ENCODE measurements around the gene PLTP.

PLTP gene

DNA sequence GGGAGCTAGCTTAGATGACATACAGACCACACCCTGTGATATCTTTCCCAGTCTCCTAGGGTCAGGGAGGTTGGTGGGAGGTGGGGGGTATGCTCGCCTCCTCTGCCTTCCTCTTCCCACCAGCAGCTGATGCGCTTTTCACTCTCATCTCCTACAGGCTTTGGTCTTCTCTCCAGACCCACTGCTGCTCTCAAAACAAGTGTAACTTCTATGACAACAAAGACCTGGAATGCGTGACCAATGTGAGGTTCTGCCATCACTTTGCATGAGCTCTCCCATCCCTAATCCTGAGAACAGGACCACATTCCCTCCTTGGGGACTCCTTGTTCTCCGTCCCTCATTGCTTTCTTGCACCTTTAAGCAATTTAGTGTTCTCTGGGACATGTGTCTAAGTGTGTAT, 18.1 kb downstream of the PLTP start:
- no peak for TF ChIP-seq FOXP2 (optimal IDR thresholded peaks at IDR 0.05; ENCODE audit: borderline replicate concordance, extremely low read depth, extremely low read length, insufficient read depth)
- TF ChIP-seq POLR2AphosphoS5 (IDR thresholded peaks at IDR 0.05; ENCODE audit: low read depth, low read length), result no peak
- no peak for TF ChIP-seq SIN3A (IDR thresholded peaks at IDR 0.05; ENCODE audit: borderline replicate concordance, insufficient read depth, low read length)
- no peak for TF ChIP-seq TAF1 (IDR thresholded peaks at IDR 0.05; ENCODE audit: borderline replicate concordance, insufficient read depth, low read length)
- TF ChIP-seq, protein P1, sequence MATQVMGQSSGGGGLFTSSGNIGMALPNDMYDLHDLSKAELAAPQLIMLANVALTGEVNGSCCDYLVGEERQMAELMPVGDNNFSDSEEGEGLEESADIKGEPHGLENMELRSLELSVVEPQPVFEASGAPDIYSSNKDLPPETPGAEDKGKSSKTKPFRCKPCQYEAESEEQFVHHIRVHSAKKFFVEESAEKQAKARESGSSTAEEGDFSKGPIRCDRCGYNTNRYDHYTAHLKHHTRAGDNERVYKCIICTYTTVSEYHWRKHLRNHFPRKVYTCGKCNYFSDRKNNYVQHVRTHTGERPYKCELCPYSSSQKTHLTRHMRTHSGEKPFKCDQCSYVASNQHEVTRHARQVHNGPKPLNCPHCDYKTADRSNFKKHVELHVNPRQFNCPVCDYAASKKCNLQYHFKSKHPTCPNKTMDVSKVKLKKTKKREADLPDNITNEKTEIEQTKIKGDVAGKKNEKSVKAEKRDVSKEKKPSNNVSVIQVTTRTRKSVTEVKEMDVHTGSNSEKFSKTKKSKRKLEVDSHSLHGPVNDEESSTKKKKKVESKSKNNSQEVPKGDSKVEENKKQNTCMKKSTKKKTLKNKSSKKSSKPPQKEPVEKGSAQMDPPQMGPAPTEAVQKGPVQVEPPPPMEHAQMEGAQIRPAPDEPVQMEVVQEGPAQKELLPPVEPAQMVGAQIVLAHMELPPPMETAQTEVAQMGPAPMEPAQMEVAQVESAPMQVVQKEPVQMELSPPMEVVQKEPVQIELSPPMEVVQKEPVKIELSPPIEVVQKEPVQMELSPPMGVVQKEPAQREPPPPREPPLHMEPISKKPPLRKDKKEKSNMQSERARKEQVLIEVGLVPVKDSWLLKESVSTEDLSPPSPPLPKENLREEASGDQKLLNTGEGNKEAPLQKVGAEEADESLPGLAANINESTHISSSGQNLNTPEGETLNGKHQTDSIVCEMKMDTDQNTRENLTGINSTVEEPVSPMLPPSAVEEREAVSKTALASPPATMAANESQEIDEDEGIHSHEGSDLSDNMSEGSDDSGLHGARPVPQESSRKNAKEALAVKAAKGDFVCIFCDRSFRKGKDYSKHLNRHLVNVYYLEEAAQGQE (IDR thresholded peaks at IDR 0.05; ENCODE audit: insufficient read depth in 1 of 2, low read depth in 2 of 2, low read length in 2 of 2), result no peak

DNA sequence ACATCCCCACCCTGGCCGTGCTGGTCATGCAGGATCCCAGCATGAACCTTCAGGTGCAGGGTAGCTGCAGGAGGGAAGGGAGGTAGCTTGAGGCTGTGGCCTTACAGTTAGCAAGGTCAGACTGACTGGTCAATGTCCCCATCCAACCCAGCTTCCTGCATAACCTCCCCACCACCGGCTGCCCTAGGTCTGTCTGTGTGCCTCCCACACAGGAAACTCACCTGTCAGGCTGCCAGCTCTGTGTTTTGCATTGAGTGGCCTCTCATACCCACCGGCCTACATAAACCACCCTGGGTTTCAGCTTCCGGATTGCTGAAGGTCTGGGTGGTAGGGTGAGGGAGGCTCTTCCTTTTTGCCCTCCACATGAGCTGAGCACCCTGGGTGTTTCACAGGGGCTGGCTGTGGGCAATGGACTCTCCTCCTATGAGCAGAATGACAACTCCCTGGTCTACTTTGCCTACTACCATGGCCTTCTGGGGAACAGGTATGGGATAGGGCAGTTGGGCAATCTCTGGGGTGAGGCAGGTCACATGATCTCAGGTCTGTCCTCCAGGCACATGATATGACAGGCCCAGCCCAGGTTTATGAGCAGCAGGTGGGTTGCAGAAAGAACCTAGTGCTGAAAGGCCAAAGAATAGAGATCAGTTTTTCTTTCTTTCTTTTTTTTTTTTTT, 19.0 kb downstream of the PLTP start:
- TF ChIP-seq TAF1 (IDR thresholded peaks at IDR 0.05; ENCODE audit: borderline replicate concordance, insufficient read depth, low read length) (no peak), SIN3A (IDR thresholded peaks at IDR 0.05; ENCODE audit: borderline replicate concordance, insufficient read depth, low read length) (no peak), POLR2AphosphoS5 (IDR thresholded peaks at IDR 0.05; ENCODE audit: low read depth, low read length) (no peak), FOXP2 (optimal IDR thresholded peaks at IDR 0.05; ENCODE audit: borderline replicate concordance, extremely low read depth, extremely low read length, insufficient read depth) (no peak)
- TF ChIP-seq, protein P1 (IDR thresholded peaks at IDR 0.05; ENCODE audit: insufficient read depth in 1 of 2, low read depth in 2 of 2, low read length in 2 of 2), result no peak

DNA sequence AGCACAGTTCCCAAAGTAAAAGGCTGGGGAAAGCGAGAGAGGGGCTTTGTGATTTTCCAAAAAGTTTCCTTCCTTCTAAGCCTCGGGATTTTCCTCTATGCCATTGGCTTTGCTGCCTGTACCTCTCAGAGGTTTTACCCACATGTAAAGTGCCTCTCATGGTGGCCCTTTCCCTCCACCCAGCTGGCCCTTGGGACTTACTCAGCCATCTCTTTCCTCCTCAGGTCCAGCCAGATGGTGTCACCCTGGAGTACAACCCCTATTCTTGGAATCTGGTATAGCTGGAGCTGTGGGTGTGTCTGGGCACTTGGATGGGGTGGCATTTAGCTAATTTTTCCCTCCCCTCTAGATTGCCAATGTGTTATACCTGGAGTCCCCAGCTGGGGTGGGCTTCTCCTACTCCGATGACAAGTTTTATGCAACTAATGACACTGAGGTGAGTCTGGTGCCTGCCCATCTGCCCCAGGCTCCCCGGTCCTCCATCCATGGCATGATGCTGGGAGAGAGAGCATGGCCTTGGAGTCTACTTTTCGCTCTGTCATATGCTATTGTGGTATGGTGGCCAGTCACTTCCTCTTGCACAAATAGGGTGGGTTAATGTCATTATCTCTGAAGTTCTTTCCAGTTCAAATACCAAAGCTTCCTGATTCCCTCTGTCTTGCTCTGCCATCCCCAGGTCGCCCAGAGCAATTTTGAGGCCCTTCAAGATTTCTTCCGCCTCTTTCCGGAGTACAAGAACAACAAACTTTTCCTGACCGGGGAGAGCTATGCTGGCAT, 19.7 kb downstream of the PLTP start:
- TF ChIP-seq, protein P1 (IDR thresholded peaks at IDR 0.05; ENCODE audit: insufficient read depth in 1 of 2, low read depth in 2 of 2, low read length in 2 of 2), result no peak
- TF ChIP-seq POLR2AphosphoS5 (IDR thresholded peaks at IDR 0.05; ENCODE audit: low read depth, low read length) (no peak), TAF1 (IDR thresholded peaks at IDR 0.05; ENCODE audit: borderline replicate concordance, insufficient read depth, low read length) (no peak), FOXP2 (optimal IDR thresholded peaks at IDR 0.05; ENCODE audit: borderline replicate concordance, extremely low read depth, extremely low read length, insufficient read depth) (no peak), SIN3A (IDR thresholded peaks at IDR 0.05; ENCODE audit: borderline replicate concordance, insufficient read depth, low read length) (no peak)

DNA sequence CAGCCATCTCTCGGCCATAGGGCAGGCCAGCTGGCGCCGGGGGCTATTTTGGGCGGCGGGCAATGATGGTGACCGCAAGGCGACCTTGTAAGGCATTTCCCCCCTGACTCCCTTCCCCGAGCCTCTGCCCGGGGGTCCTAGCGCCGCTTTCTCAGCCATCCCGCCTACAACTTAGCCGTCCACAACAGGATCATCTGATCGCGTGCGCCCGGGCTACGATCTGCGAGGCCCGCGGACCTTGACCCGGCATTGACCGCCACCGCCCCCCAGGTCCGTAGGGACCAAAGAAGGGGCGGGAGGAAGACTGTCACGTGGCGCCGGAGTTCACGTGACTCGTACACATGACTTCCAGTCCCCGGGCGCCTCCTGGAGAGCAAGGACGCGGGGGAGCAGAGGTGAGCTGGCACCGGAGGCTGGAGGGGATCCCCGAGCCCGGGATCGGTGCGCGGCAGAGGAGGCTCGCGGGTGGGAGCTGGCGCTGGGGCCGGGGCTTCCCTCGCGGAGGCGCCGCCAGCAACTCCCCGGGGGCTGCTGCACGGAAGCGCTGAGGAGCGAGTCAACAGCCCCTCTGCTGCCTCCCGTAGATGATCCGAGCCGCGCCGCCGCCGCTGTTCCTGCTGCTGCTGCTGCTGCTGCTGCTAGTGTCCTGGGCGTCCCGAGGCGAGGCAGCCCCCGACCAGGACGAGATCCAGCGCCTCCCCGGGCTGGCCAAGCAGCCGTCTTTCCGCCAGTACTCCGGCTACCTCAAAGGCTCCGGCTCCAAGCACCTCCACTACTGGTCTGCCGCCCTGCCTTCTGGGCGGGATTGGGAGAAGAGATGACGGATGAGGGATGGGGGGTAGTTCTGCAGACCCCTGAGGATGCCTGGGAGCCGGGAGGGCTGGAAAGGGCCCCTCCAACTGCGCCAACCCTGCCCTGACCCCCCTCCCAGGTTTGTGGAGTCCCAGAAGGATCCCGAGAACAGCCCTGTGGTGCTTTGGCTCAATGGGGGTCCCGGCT, 20.7 kb downstream of the PLTP start, which contains the start of the genes CTSA and NEURL2:
Gene CTSA (plus strand): TSS at position 351 of the 999 bp plus-strand sequence. CDS start 234 bp downstream, at position 585.
Gene NEURL2 (minus strand): TSS at position 224 of the 999 bp plus-strand sequence. CDS start 217 bp downstream, at position 7.
- TF ChIP-seq POLR2AphosphoS5 (IDR thresholded peaks at IDR 0.05; ENCODE audit: low read depth, low read length) (peak; percentile 81), TAF1 (IDR thresholded peaks at IDR 0.05; ENCODE audit: borderline replicate concordance, insufficient read depth, low read length) (peak; percentile 90), SIN3A (IDR thresholded peaks at IDR 0.05; ENCODE audit: borderline replicate concordance, insufficient read depth, low read length) (peak; percentile 94), FOXP2 (optimal IDR thresholded peaks at IDR 0.05; ENCODE audit: borderline replicate concordance, extremely low read depth, extremely low read length, insufficient read depth) (no peak)
- TF ChIP-seq, protein P1 (IDR thresholded peaks at IDR 0.05; ENCODE audit: insufficient read depth in 1 of 2, low read depth in 2 of 2, low read length in 2 of 2), result no peak
